Activated naive CD4-positive, alpha-beta T cell treated with anti-CD3 and anti-CD28 coated beads for 36 hours (primary cell): Measurements from ENCODE around the gene FBXO3. TPM values are rescaled to one million over a fixed set of nuclear protein-coding genes. Genes with fewer than 3 reads are reported as not detected.

Source experiments
- CTCF ChIA-PET: fragments of 350-600 bp; sonication (Branson Sonifier 250); formaldehyde crosslinking; loops from one replicate; lab custom pipeline; 2021; ENCODE audit warnings: antibody characterized with exemption; lab: Charles Lee
- DNase-seq: peaks from one replicate; pipeline ENCODE4 v3.0.0-alpha.2; 2020
- H3K27ac Mint-ChIP-seq: one replicate; pipeline ENCODE4 v1.8.0; 2021; ENCODE audit warnings: mild to moderate bottlenecking, mixed read lengths
- H3K27me3 Mint-ChIP-seq: one replicate; pipeline ENCODE4 v1.8.0; 2021; ENCODE audit warnings: low read depth, mixed read lengths
- H3K36me3 Mint-ChIP-seq: one replicate; pipeline ENCODE4 v1.8.0; 2021; ENCODE audit warnings: low read depth, mixed read lengths
- H3K4me1 Mint-ChIP-seq: one replicate; pipeline ENCODE4 v1.8.0; 2021; ENCODE audit warnings: low read depth, mixed read lengths
- H3K4me3 Mint-ChIP-seq: one replicate; pipeline ENCODE4 v1.8.0; 2021; ENCODE audit warnings: mild to moderate bottlenecking, moderate library complexity, mixed read lengths
- H3K9me3 Mint-ChIP-seq: one replicate; pipeline ENCODE4 v1.8.0; 2021; ENCODE audit warnings: mixed read lengths
- intact Hi-C: fragments of 100-400 bp; cut with micrococcal nuclease; formaldehyde crosslinking; loops from one replicate; pipeline ENCODE4 v1.15.1; 2023
- total RNA-seq, 2 experiments: library from RNA; stranded (reverse); gene quantifications; one replicate each; pipeline ENCODE4 v1.2.3, GENCODE V29; 2021

FBXO3 gene
- total RNA-seq, 2 experiments from 2014 or later: 12.2 to 12.9 TPM

GRCh38 chr11:33770236-33770635, 4.1 kb downstream of the FBXO3 start:
- Mint-ChIP-seq H3K9me3 (no peaks in the 10 kb centered on the region), H3K4me1 (peaks cover 34% of the 10 kb centered on the region), H3K27me3 (no peaks in the 10 kb centered on the region), H3K36me3 (peaks cover 9% of the 10 kb centered on the region), H3K27ac (no peak overlapping the region), H3K4me3 (no peak overlapping the region)
- CTCF ChIA-PET: no interaction called here
- DNase-seq: no peak
- intact Hi-C loops: loop anchor here (10.0 kb wide), 2 partner anchors 875 to 1185 kb away; partner anchors contain the start of genes EIF3M and QSER1

- Mint-ChIP-seq H3K4me1 (peaks cover 27% of the 10 kb centered on the region), H3K4me3 (no peak overlapping the region), H3K9me3 (no peaks in the 10 kb centered on the region), H3K36me3 (peaks cover 12% of the 10 kb centered on the region), H3K27ac (no peak overlapping the region), H3K27me3 (no peaks in the 10 kb centered on the region)
- CTCF ChIA-PET: no interaction called here
- no peak for DNase-seq
- intact Hi-C loops: no loop called here
Observed at GRCh38 chr11:33769542-33769941, 4.8 kb downstream of the FBXO3 start.

GRCh38 chr11:33767624-33768023, 6.7 kb downstream of the FBXO3 start:
- no peak for DNase-seq
- Mint-ChIP-seq H3K27ac (no peak overlapping the region), H3K4me3 (no peak overlapping the region), H3K36me3 (peaks cover 21% of the 10 kb centered on the region), H3K4me1 (peaks cover 20% of the 10 kb centered on the region), H3K9me3 (no peaks in the 10 kb centered on the region), H3K27me3 (no peaks in the 10 kb centered on the region)
- CTCF ChIA-PET: interaction anchor here (0.7 to 1.4 kb wide), 3 partner anchors 10 to 52 kb away, joined by 3 read pairs; no protein-coding TSS in a partner anchor
- intact Hi-C loops: no loop called here

- CTCF ChIA-PET: no interaction called here
- Mint-ChIP-seq H3K4me1 (peaks cover 8% of the 10 kb centered on the region), H3K27me3 (no peaks in the 10 kb centered on the region), H3K9me3 (no peaks in the 10 kb centered on the region), H3K4me3 (no peak overlapping the region), H3K36me3 (peaks cover 23% of the 10 kb centered on the region), H3K27ac (no peak overlapping the region)
- no peak for DNase-seq
- intact Hi-C loops: no loop called here
Observed at GRCh38 chr11:33766085-33766484, 8.2 kb downstream of the FBXO3 start.

GRCh38 chr11:33761471-33761870, 12.8 kb downstream of the FBXO3 start:
- H3K9me3 Mint-ChIP-seq: no peaks in the 10 kb centered on the region
- no peaks in the 10 kb centered on the region for H3K4me1 Mint-ChIP-seq
- H3K27me3 Mint-ChIP-seq: no peaks in the 10 kb centered on the region
- intact Hi-C loops: no loop called here
- DNase-seq: no peak
- peaks cover 36% of the 10 kb centered on the region for H3K36me3 Mint-ChIP-seq
- no peak overlapping the region for H3K4me3 Mint-ChIP-seq
- CTCF ChIA-PET: interaction anchor here (0.6 to 1.1 kb wide), 3 partner anchors 19 to 259 kb away, joined by 3 to 4 read pairs (median 3); no protein-coding TSS in a partner anchor
- H3K27ac Mint-ChIP-seq: no peak overlapping the region

GRCh38 chr11:33753304-33753967, 20.9 kb downstream of the FBXO3 start:
- no peaks in the 10 kb centered on the region for H3K27me3 Mint-ChIP-seq
- CTCF ChIA-PET: interaction anchor here (1.0 to 4.8 kb wide), 3 partner anchors 11 to 75 kb away, joined by 3 to 20 read pairs (median 3); no protein-coding TSS in a partner anchor
- DNase-seq: no peak
- H3K4me1 Mint-ChIP-seq: peaks cover 8% of the 10 kb centered on the region
- peaks cover 6% of the 10 kb centered on the region for H3K36me3 Mint-ChIP-seq
- intact Hi-C loops: no loop called here
- no peak overlapping the region for H3K4me3 Mint-ChIP-seq
- no peaks in the 10 kb centered on the region for H3K9me3 Mint-ChIP-seq
- H3K27ac Mint-ChIP-seq: no peak overlapping the region

GRCh38 chr11:33751878-33752277, 22.4 kb downstream of the FBXO3 start:
- Mint-ChIP-seq H3K36me3 (peaks cover 5% of the 10 kb centered on the region), H3K4me1 (peaks cover 8% of the 10 kb centered on the region), H3K27ac (no peak overlapping the region), H3K9me3 (no peaks in the 10 kb centered on the region), H3K27me3 (no peaks in the 10 kb centered on the region), H3K4me3 (no peak overlapping the region)
- intact Hi-C loops: no loop called here
- CTCF ChIA-PET: interaction anchor here (1.6 kb wide), 1 partner anchor 35 kb away, joined by 3 read pairs; no protein-coding TSS in a partner anchor
- DNase-seq: no peak

- intact Hi-C loops: no loop called here
- DNase-seq: no peak
- peaks cover 1% of the 10 kb centered on the region for H3K36me3 Mint-ChIP-seq
- no peak overlapping the region for H3K27ac Mint-ChIP-seq
- no peaks in the 10 kb centered on the region for H3K27me3 Mint-ChIP-seq
- CTCF ChIA-PET: interaction anchor here (0.7 kb wide), 1 partner anchor 338 kb away, joined by 5 read pairs; no protein-coding TSS in a partner anchor
- no peak overlapping the region for H3K4me3 Mint-ChIP-seq
- no peaks in the 10 kb centered on the region for H3K9me3 Mint-ChIP-seq
- H3K4me1 Mint-ChIP-seq: no peaks in the 10 kb centered on the region
Observed at GRCh38 chr11:33747979-33748378, 26.3 kb downstream of the FBXO3 start.

GRCh38 chr11:33743291-33743690, 31.0 kb downstream of the FBXO3 start:
- no peaks in the 10 kb centered on the region for H3K9me3 Mint-ChIP-seq

GRCh38 chr11:33742249-33742851, 32.0 kb downstream of the FBXO3 start:
- Mint-ChIP-seq H3K36me3 (peaks cover 1% of the 10 kb centered on the region), H3K27me3 (no peaks in the 10 kb centered on the region), H3K4me1 (peaks cover 5% of the 10 kb centered on the region), H3K27ac (no peak overlapping the region), H3K9me3 (no peaks in the 10 kb centered on the region), H3K4me3 (no peak overlapping the region)
- CTCF ChIA-PET: interaction anchor here (0.6 to 2.8 kb wide), 24 partner anchors 9 to 383 kb away, joined by 3 to 38 read pairs (median 4); no protein-coding TSS in a partner anchor
- no peak for DNase-seq
- intact Hi-C loops: loop anchor here (1.0 to 2.0 kb wide), 3 partner anchors 26 to 380 kb away; no protein-coding TSS in a partner anchor

More at GRCh38 chr11:33743291-33743690, 31.0 kb downstream of the FBXO3 start:
- Mint-ChIP-seq H3K27ac (peak overlapping the region; percentile 17), H3K4me3 (no peak overlapping the region), H3K4me1 (peaks cover 5% of the 10 kb centered on the region), H3K27me3 (no peaks in the 10 kb centered on the region), H3K36me3 (peaks cover 1% of the 10 kb centered on the region)
- DNase-seq: no peak
- intact Hi-C loops: loop anchor here (2.0 kb wide), 1 partner anchor 200 kb away; no protein-coding TSS in a partner anchor
- CTCF ChIA-PET: interaction anchor here (0.9 to 2.8 kb wide), 12 partner anchors 10 to 383 kb away, joined by 3 to 38 read pairs (median 9); no protein-coding TSS in a partner anchor

GRCh38 chr11:33741806-33742205, 32.5 kb downstream of the FBXO3 start:
- no peak overlapping the region for H3K4me3 Mint-ChIP-seq
- CTCF ChIA-PET: interaction anchor here (1.0 to 2.8 kb wide), 17 partner anchors 8 to 380 kb away, joined by 3 to 38 read pairs (median 5); no protein-coding TSS in a partner anchor
- H3K9me3 Mint-ChIP-seq: no peaks in the 10 kb centered on the region
- intact Hi-C loops: loop anchor here (1.0 to 2.0 kb wide), 3 partner anchors 26 to 380 kb away; no protein-coding TSS in a partner anchor
- no peak for DNase-seq
- H3K27ac Mint-ChIP-seq: no peak overlapping the region
- no peaks in the 10 kb centered on the region for H3K27me3 Mint-ChIP-seq
- H3K4me1 Mint-ChIP-seq: peaks cover 5% of the 10 kb centered on the region
- peaks cover 1% of the 10 kb centered on the region for H3K36me3 Mint-ChIP-seq

GRCh38 chr11:33737362-33737821, 36.9 kb downstream of the FBXO3 start:
- Mint-ChIP-seq H3K27me3 (no peaks in the 10 kb centered on the region), H3K4me1 (peaks cover 27% of the 10 kb centered on the region), H3K27ac (no peak overlapping the region), H3K4me3 (no peak overlapping the region), H3K9me3 (no peaks in the 10 kb centered on the region), H3K36me3 (peaks cover 7% of the 10 kb centered on the region)
- CTCF ChIA-PET: interaction anchor here (0.9 to 1.3 kb wide), 5 partner anchors 21 to 71 kb away, joined by 3 to 4 read pairs (median 3); partner anchors contain the start of gene FBXO3
- DNase-seq: no peak
- intact Hi-C loops: loop anchor here (2.0 to 10.0 kb wide), 6 partner anchors 480 to 843 kb away; partner anchors contain the start of genes CAT, CSTF3 and HIPK3
